GM19035 (cell line): Measurements from ENCODE around the gene ARHGAP22.

Experiments used
- ATAC-seq: cut with Tn5 transposase; IDR thresholded peaks from one replicate; pipeline ENCODE4 v1.9.1; 2021; ENCODE audit not compliant: unreplicated experiment

Gene ARHGAP22

GRCh38 chr10:48517482-48517881 is 87.4 kb downstream of the ARHGAP22 start:
- ATAC-seq: no peak

GRCh38 chr10:48516911-48517310 is 88.0 kb downstream of the ARHGAP22 start:
- ATAC-seq: no peak

- ATAC-seq: no peak
Measured at GRCh38 chr10:48514916-48515315, 90.0 kb downstream of the ARHGAP22 start.

GRCh38 chr10:48514255-48514654 is 90.6 kb downstream of the ARHGAP22 start:
- ATAC-seq: no peak

GRCh38 chr10:48512861-48513260 is 92.0 kb downstream of the ARHGAP22 start:
- ATAC-seq: no peak

- ATAC-seq: no peak
Measured at GRCh38 chr10:48511875-48512231, 93.0 kb downstream of the ARHGAP22 start.

GRCh38 chr10:48511066-48511874 is 93.6 kb downstream of the ARHGAP22 start:
- no peak for ATAC-seq

GRCh38 chr10:48509974-48510692 is 94.7 kb downstream of the ARHGAP22 start:
- ATAC-seq: no peak

- no peak for ATAC-seq
Measured at GRCh38 chr10:48508791-48509772, 95.8 kb downstream of the ARHGAP22 start.

- no peak for ATAC-seq
Measured at GRCh38 chr10:48507933-48508790, 96.7 kb downstream of the ARHGAP22 start.

- ATAC-seq: no peak
Measured at GRCh38 chr10:48507494-48507893, 97.4 kb downstream of the ARHGAP22 start.

- ATAC-seq: no peak
Measured at GRCh38 chr10:48506147-48506917, 98.5 kb downstream of the ARHGAP22 start.

- ATAC-seq: no peak
Measured at GRCh38 chr10:48505394-48506112, 99.3 kb downstream of the ARHGAP22 start.

- no peak for ATAC-seq
Measured at GRCh38 chr10:48504141-48504885, 100.6 kb downstream of the ARHGAP22 start.

GRCh38 chr10:48503293-48503911 is 101.5 kb downstream of the ARHGAP22 start:
- ATAC-seq: no peak

GRCh38 chr10:48502791-48503190 is 102.1 kb downstream of the ARHGAP22 start:
- no peak for ATAC-seq
